IMR-90 (cell line): ENCODE data around the gene ANGEL1. TPM values are rescaled to one million over a fixed set of nuclear protein-coding genes. Genes with fewer than 3 reads are reported as not detected.

Experiments used
- ATAC-seq: fragments of 200-7000 bp; cut with Tn5 transposase; 2 replicates; pipeline ENCODE4 v1.9.1; 2020; ENCODE audit warnings: low read depth, mild to moderate bottlenecking, moderate library complexity
- BruUV-seq: library from RNA; stranded (reverse); fragments of 400-500 nt; replicated peaks from 2 replicates; lab custom pipeline; 2021; lab: Mats Ljungman, UMichigan
- CTCF ChIA-PET: fragments of 300-600 bp; formaldehyde crosslinking; extraction: SDS; loops from one replicate; lab custom pipeline; 2021; ENCODE audit warnings: antibody characterized with exemption; lab: Yijun Ruan, JAX
- POLR2A ChIA-PET: fragments of 300-600 bp; sonication (Branson Sonifier 250); formaldehyde crosslinking; loops from one replicate; lab custom pipeline; 2022; ENCODE audit warnings: antibody characterized with exemption; ENCODE audit not compliant: unreplicated experiment; lab: Charles Lee
- DNase-seq: peaks from one replicate; pipeline ENCODE4 v3.0.0; 2013
- H2AFZ ChIP-seq: replicated peaks from 2 replicates; pipeline ENCODE3; 2013; ENCODE audit warnings: low read length, mild to moderate bottlenecking; ENCODE audit not compliant: poor library complexity
- H2AK5ac ChIP-seq: 2 replicates; pipeline ENCODE4 v1.6.1; 2013; ENCODE audit warnings: low read depth, low read length, inconsistent platforms
- H2AK9ac ChIP-seq: replicated peaks from 2 replicates; pipeline ENCODE3; 2013; ENCODE audit warnings: mild to moderate bottlenecking, low read depth, low read length, moderate library complexity; ENCODE audit not compliant: poor library complexity
- H2BK120ac ChIP-seq: 2 replicates; pipeline ENCODE4 v1.6.1; 2013; ENCODE audit warnings: low read depth, low read length, inconsistent platforms
- H2BK15ac ChIP-seq: 3 replicates; pipeline ENCODE4 v1.6.1; 2013; ENCODE audit warnings: low read depth, low read length, inconsistent platforms
- H2BK20ac ChIP-seq: 2 replicates; pipeline ENCODE4 v1.6.1; 2013; ENCODE audit warnings: low read depth, mild to moderate bottlenecking, inconsistent platforms, low read length, moderate library complexity
- H2BK5ac ChIP-seq: 2 replicates; pipeline ENCODE4 v1.6.1; 2013; ENCODE audit warnings: mild to moderate bottlenecking, low read depth, low read length, inconsistent platforms; ENCODE audit not compliant: poor library complexity, severe bottlenecking
- H3K14ac ChIP-seq: replicated peaks from 2 replicates; pipeline ENCODE4 v1.6.1; 2013; ENCODE audit warnings: low read depth, low read length, inconsistent platforms
- H3K18ac ChIP-seq: 2 replicates; pipeline ENCODE4 v1.6.1; 2013; ENCODE audit warnings: low read depth, low read length, control low read depth
- H3K23ac ChIP-seq: 2 replicates; pipeline ENCODE4 v1.6.1; 2013; ENCODE audit warnings: low read depth, low read length, inconsistent platforms
- H3K27ac ChIP-seq: 2 replicates; pipeline ENCODE4 v1.5.1; 2013; ENCODE audit warnings: mild to moderate bottlenecking, control low read depth, low read length; ENCODE audit not compliant: insufficient read depth
- H3K27me3 ChIP-seq: 2 replicates; pipeline ENCODE4 v1.6.1; 2013; ENCODE audit warnings: low read length; ENCODE audit not compliant: control insufficient read depth, insufficient read depth
- H3K36me3 ChIP-seq: 2 replicates; pipeline ENCODE4 v1.6.1; 2013; ENCODE audit warnings: low read length, mixed read lengths; ENCODE audit not compliant: control insufficient read depth, insufficient read depth
- H3K4ac ChIP-seq: 2 replicates; pipeline ENCODE4 v1.6.1; 2013; ENCODE audit warnings: low read depth, low read length, inconsistent platforms
- H3K4me1 ChIP-seq: 2 replicates; pipeline ENCODE4 v1.6.1; 2013; ENCODE audit warnings: low read length, mixed read lengths; ENCODE audit not compliant: control insufficient read depth, insufficient read depth
- H3K4me2 ChIP-seq: 2 replicates; pipeline ENCODE4 v1.6.1; 2013; ENCODE audit warnings: low read depth, mild to moderate bottlenecking, control low read depth, low read length, moderate library complexity
- H3K4me3 ChIP-seq: 2 replicates; pipeline ENCODE4 v1.5.1; 2013; ENCODE audit warnings: low read depth, mild to moderate bottlenecking, control low read depth, low read length, moderate library complexity; ENCODE audit not compliant: insufficient read depth
- H3K56ac ChIP-seq: 2 replicates; pipeline ENCODE4 v1.6.1; 2013; ENCODE audit warnings: low read length, inconsistent platforms; ENCODE audit not compliant: insufficient read depth; ENCODE audit errors: extremely low read depth
- H3K79me1 ChIP-seq, 2 experiments: 2 replicates each; pipeline ENCODE4 v1.6.1; 2013; ENCODE audit warnings: low read length in 2 of 2, inconsistent platforms in 1 of 2, low read depth in 1 of 2
- H3K9ac ChIP-seq: 2 replicates; pipeline ENCODE4 v1.6.1; 2013; ENCODE audit warnings: low read depth, low read length, control low read depth
- H3K9me1 ChIP-seq: 2 replicates; pipeline ENCODE4 v1.6.1; 2013; ENCODE audit warnings: low read length, inconsistent platforms; ENCODE audit not compliant: insufficient read depth
- H3K9me3 ChIP-seq: 2 replicates; pipeline ENCODE4 v1.6.1; 2013; ENCODE audit warnings: low read length; ENCODE audit not compliant: control insufficient read depth, insufficient read depth
- H4K20me1 ChIP-seq: 2 replicates; pipeline ENCODE4 v1.6.1; 2013; ENCODE audit warnings: low read length, inconsistent platforms; ENCODE audit not compliant: insufficient read depth
- H4K5ac ChIP-seq: 2 replicates; pipeline ENCODE4 v1.6.1; 2013; ENCODE audit warnings: mild to moderate bottlenecking, low read depth, low read length, control low read depth
- H4K8ac ChIP-seq, 2 experiments: 2 replicates each; pipeline ENCODE4 v1.6.1; 2013; ENCODE audit warnings: low read depth in 2 of 2, low read length in 2 of 2, control low read depth in 1 of 2, inconsistent platforms in 1 of 2
- H4K91ac ChIP-seq: 2 replicates; pipeline ENCODE4 v1.6.1; 2013; ENCODE audit warnings: low read depth, low read length, inconsistent platforms; ENCODE audit not compliant: insufficient read depth
- MAFK ChIP-seq: IDR thresholded peaks from 2 replicates; pipeline ENCODE4 v1.6.1; 2012; ENCODE audit warnings: low read depth, low read length, improper control_type of control experiment
- POLR2A ChIP-seq: IDR thresholded peaks from 2 replicates; pipeline ENCODE4 v1.6.1; 2012; ENCODE audit warnings: mild to moderate bottlenecking, low read depth, low read length
- WGBS, 2 experiments: methylation state at CpG; one replicate each; pipeline versions ENCODE4 v1.1.5 to v1.1.7; 2013; ENCODE audit warnings: missing lambda C conversion rate in 2 of 2; ENCODE audit not compliant: insufficient read length in 1 of 2; ENCODE audit errors: extremely low coverage in 2 of 2; 5-methylcytosine and 5-hydroxymethylcytosine counted together
- dilution Hi-C: fragments of 300-500 bp; cut with HindIII; formaldehyde crosslinking; loops from one replicate; pipeline ENCODE4 v1.14.3; 2018; ENCODE audit warnings: low sequenced_read_pairs; ENCODE audit not compliant: unreplicated experiment
- in situ Hi-C: fragments of 300-500 bp; cut with MboI; formaldehyde crosslinking; loops from 3 replicates; pipeline ENCODE4 v1.14.3; 2019; ENCODE audit warnings: low sequenced_read_pairs, inconsistent platforms, mixed read lengths
- intact Hi-C: fragments of 100-400 bp; cut with micrococcal nuclease; formaldehyde crosslinking; loops from 2 replicates; pipeline ENCODE4 v1.10.0; 2022
- polyA plus RNA-seq, 3 experiments: library from polyadenylated mRNA; depleted of rRNA; stranded (reverse); fragments of >200 nt; gene quantifications; 2 replicates each; pipeline ENCODE4 v1.2.3, GENCODE V29; 2012; ENCODE audit warnings: low replicate concordance in 1 of 3
- total RNA-seq: library from RNA; depleted of rRNA; stranded (reverse); fragments of >200 nt; gene quantifications from 2 replicates; pipeline ENCODE4 v1.2.3, GENCODE V29; 2012

ANGEL1 gene
- total and polyA plus RNA-seq, 2 of the 4 experiments (the other 2 are of a cell fraction) = 4.1 to 10.0 TPM

DNA sequence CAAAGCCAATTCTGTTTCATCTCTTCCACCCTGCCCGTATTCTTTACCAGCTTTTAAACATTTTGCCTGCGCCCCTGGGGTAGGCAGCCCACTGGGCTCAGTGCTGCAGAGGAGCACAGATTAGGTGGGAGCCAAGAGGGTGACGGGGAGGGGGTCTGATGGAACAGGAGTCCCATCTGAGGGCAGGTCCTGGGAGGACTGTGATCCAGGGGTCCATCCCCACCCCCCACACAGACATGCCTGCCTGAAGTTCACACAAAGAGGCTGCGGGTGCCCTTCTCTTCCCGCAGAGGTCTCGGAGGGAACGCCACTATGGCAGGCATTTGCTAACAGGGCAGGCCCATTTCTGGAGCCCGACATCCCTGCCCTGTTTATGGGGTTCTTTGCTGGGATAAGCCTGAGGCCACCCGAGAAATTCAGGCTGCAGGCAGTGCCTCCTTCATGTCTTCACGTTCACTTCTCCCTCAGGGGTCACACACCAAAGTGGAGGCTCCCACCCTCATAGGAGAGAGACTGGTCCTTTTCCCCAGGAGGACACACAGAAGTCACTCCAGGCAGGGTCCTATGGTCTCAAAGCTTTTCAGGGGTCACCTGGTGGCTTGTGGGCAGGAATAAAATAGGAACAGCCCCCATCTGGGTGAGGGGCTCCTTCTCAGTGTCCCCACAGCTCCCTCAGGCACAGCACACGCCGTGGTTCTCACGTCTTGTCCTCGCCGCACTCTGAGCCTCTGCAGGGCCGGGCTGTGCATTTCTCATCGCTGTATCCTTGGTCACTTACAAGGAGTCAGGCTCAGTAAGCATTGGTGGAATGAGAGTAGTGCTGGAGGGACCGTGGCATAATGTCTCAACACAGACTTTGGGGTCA, 38.5 kb downstream of the ANGEL1 start:
- ChIA-PET CTCF (interaction anchor here (1.4 kb wide), 1 partner anchor 11 kb away, joined by 5 read pairs; no protein-coding TSS in a partner anchor), POLR2A (interaction anchor here (0.6 kb wide), 1 partner anchor 21 kb away, joined by 4 read pairs; no protein-coding TSS in a partner anchor)
- Histone ChIP-seq H3K4me2 (no peak overlapping the region), H3K56ac (no peak overlapping the region), H3K4me1 (peaks cover 14% of the 10 kb centered on the region), H3K27ac (no peak overlapping the region), H4K8ac (peak overlapping the region in 1 of 2 experiments; percentile 2; a peak in 1 of 4 replicates), H2AK9ac (no peak overlapping the region), H3K4me3 (no peak overlapping the region), H4K91ac (no peak overlapping the region), H3K18ac (no peak overlapping the region; the same call in 1 of the 2 replicates), H2BK15ac (no peak overlapping the region), H3K9ac (no peak overlapping the region), H3K4ac (peak overlapping the region; percentile 2; the same call in 1 of the 2 replicates), H2BK5ac (no peak overlapping the region), H3K9me1 (peaks cover 8% of the 10 kb centered on the region; the same call in 1 of the 2 replicates), H3K36me3 (peaks cover 7% of the 10 kb centered on the region; the same call in 1 of the 2 replicates), H3K14ac (no peak overlapping the region), H3K27me3 (no peaks in the 10 kb centered on the region), H2AFZ (no peak overlapping the region), H2BK20ac (no peak overlapping the region), H3K79me1 (no peaks in the 10 kb centered on the region), H4K20me1 (no peaks in the 10 kb centered on the region), H3K9me3 (no peaks in the 10 kb centered on the region), H2BK120ac (no peak overlapping the region; the same call in 1 of the 2 replicates), H2AK5ac (peak overlapping the region; percentile 33), H3K23ac (no peak overlapping the region), H4K5ac (no peak overlapping the region)
- WGBS, 2 experiments = 96% methylated on average over 3 of the region's 18 CpGs; no CpG with 5 or more reads in 1 of the 2 experiments
- no peak for DNase-seq
- intact Hi-C loops = no loop called here
- in situ Hi-C loops = no loop called here
- no peak for ATAC-seq
- BruUV-seq = no TSS peak
- dilution Hi-C loops = no loop called here
- TF ChIP-seq MAFK (no peak), POLR2A (no peak)
